ENCODE data around the gene GSX1.

DNA sequence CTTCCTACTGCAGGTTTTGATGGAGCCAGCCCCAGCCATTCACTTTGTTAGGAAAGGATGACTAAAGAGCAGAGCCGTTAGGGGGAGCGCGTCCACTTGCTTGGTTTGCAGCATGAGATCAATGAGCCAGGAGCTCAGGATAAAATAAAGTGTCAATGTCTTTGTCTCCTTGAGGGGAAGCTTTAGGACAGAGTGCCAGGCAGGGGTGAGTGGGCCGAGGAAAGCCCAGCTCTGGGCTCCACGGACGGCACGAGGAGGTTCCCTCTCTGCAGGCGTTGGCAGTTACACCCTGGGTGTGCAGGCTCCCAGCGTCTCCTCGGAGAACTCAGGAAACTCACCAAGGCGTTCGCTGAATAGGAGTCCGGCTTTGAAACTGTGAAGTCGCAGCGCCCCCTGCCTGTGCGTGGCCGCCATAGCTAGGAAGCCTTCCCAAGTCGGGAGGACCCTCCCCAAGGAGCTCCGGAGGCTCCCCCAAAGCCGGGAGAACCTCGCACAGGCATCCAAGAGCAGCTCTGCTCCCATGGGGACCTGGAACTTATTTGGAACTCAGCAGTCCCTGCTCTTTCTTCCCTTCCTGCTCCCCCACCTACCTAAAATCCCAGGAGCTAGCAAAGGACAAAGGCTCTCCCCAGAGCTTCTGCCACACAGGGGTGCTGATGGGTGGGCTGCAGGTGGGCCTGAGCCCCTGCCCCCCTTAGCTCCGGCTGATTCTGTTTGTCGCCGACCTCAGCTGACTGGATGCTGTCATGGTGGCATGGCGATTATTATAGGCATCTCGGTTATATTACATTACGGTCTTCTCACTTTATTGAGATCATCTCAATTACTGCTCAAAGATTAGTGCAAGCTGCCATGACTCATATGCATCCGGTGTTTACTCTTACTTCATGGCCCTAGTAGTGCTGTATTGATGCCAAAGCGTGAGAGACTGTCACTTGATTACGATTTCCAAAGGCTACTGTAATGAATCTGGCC lies 34.4 kb downstream of the GSX1 start:
- TF ChIP-seq, protein P1, sequence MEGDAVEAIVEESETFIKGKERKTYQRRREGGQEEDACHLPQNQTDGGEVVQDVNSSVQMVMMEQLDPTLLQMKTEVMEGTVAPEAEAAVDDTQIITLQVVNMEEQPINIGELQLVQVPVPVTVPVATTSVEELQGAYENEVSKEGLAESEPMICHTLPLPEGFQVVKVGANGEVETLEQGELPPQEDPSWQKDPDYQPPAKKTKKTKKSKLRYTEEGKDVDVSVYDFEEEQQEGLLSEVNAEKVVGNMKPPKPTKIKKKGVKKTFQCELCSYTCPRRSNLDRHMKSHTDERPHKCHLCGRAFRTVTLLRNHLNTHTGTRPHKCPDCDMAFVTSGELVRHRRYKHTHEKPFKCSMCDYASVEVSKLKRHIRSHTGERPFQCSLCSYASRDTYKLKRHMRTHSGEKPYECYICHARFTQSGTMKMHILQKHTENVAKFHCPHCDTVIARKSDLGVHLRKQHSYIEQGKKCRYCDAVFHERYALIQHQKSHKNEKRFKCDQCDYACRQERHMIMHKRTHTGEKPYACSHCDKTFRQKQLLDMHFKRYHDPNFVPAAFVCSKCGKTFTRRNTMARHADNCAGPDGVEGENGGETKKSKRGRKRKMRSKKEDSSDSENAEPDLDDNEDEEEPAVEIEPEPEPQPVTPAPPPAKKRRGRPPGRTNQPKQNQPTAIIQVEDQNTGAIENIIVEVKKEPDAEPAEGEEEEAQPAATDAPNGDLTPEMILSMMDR (IDR thresholded peaks at IDR 0.05; ENCODE audit: insufficient read depth, low read depth, low read length): peak; percentile 72
- no peak for TF ChIP-seq EZH2 (IDR thresholded peaks at IDR 0.05; ENCODE audit: insufficient read depth, low read length)
